GM18520 (cell line): ENCODE data around the gene SEMA4A.

Experiments
- ATAC-seq: cut with Tn5 transposase; IDR thresholded peaks from one replicate; pipeline ENCODE4 v1.9.1; 2021; ENCODE audit not compliant: unreplicated experiment

The SEMA4A gene

DNA sequence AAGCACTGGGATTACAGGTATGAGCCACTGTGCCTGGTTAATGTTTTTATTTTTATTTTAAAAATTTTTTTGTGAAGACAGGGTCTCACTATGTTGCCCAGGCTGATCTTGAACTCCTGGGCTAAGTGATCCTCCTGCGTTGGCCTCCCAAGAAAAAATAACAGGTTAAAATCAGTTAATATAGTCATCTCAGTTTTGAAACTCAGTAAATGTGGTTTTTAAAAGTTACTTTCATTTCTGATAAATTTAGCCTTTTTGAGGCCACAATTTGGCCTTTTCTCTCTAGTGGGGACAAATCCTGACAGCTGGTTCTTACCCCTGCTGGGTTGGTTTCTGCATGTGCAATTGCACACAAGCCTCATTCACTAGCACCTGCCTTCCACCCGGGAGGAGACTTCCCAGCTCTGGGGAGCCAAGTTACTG lies 72.7 kb downstream of the SEMA4A start:
- peak; percentile 47 for ATAC-seq

DNA sequence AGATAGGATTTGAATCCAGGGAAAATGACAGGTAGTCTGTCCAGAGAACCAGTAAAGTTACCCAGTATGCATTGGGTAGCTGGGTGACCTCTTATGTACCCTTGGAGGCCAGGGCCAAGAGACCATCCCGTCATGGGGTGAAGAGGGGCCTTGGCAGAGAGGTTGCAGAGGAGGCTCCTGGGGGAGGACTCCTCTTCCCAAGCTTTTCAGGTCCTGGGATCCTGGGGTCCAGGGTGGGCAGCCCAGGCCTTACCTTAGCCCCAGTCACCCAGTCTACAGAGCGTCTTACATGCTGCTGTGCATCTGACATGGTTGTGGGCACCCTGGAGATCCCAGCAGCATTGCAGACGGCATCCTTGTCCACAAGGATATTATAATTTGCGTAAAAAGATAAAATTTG lies 73.4 kb downstream of the SEMA4A start:
- ATAC-seq, result no peak
